GM21447 (cell line): Measurements from ENCODE around the gene PHF2.
"Not testable (repeated sequence)": the region's sequence is repeated elsewhere in the genome, so short reads cannot be mapped to it uniquely, and the experiment has no call there.

ENCODE experiments used
- ATAC-seq: cut with Tn5 transposase; IDR thresholded peaks from one replicate; pipeline ENCODE4 v1.9.1; 2021; ENCODE audit not compliant: unreplicated experiment

PHF2 gene

DNA sequence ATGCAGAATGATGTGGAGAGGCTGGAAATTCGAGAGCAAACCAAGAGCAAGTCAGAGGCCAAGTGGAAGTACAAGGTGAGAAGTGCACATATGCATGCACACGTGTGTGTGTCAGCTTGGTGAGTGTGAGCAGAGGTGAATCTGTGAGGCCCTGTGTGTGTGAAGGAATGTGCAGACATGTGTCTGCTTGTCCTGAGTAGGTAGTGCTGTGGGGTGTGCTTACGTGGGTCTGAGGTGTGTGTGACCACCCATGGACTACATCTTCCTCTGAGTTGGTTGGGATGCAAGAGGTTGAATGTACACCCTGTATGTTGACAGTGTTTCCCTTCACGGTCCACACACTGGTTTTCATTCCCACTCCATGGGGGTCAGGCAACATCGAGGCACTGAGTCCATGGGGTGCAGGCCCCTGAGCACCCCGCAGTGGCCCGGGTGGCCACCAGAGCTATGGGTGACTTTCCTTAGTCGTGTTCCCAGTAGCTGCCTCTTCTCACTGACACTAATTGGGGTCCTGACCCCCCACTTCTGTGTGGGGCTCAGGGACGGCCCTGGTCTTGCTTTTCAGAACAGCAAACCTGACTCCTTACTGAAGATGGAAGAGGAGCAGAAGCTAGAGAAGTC lies 86.7 kb downstream of the PHF2 start:
- ATAC-seq, result no peak

- no peak for ATAC-seq
Measured at GRCh38 chr9:93663877-93664548, 87.6 kb downstream of the PHF2 start.

- ATAC-seq, result no peak
Measured at GRCh38 chr9:93664549-93665120, 88.3 kb downstream of the PHF2 start.

DNA sequence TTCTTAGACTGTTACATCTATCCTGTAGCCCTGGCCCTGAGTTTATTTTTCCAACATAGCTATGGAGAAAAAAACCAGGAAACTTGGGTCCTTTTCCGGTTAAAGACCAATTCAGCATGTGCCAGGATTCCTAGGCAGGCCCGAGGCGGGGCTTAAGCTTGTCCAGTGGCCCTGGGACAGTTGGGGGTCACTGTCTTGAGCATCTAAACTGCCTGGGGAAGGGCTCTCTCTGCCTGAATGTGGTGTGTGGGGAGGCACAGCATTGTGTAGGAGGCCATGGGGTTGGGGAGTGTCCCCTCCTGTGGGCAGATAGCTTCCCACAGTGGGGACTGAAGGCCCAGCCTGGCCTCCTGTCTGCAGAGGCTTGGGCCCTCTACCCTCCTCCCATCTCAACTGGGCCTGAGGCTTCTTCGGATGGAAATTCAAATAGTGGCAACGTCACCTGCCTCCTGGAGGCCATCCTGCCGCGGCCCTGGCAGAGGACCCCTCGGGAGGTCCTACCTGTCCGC lies 88.8 kb downstream of the PHF2 start:
- no peak for ATAC-seq

GRCh38 chr9:93665637-93666438 lies 89.5 kb downstream of the PHF2 start:
- no peak for ATAC-seq

GRCh38 chr9:93666439-93666784 lies 90.0 kb downstream of the PHF2 start:
- ATAC-seq, result not testable (repeated sequence)

- ATAC-seq, result no peak
Measured at GRCh38 chr9:93667006-93667405, 90.6 kb downstream of the PHF2 start.

DNA sequence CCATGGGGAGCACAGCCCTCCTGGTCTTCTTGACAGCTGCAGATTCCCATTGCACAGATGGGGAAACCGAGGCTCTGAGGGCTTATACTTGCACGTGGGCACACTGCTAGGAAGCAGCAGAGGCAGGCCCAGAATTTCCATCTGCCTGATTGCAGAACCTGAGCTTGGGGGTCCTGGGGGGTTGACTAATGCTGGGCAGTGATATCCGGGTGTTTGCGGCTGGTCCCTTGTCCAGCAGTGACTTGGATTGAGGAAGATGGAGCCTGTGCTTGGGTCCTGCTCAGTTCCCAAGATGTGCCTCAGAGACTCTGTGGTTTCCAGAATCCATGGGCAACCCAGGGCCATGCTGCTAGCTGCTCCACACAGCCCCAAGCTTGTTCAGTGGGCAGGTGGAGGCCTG lies 91.2 kb downstream of the PHF2 start:
- no peak for ATAC-seq

DNA sequence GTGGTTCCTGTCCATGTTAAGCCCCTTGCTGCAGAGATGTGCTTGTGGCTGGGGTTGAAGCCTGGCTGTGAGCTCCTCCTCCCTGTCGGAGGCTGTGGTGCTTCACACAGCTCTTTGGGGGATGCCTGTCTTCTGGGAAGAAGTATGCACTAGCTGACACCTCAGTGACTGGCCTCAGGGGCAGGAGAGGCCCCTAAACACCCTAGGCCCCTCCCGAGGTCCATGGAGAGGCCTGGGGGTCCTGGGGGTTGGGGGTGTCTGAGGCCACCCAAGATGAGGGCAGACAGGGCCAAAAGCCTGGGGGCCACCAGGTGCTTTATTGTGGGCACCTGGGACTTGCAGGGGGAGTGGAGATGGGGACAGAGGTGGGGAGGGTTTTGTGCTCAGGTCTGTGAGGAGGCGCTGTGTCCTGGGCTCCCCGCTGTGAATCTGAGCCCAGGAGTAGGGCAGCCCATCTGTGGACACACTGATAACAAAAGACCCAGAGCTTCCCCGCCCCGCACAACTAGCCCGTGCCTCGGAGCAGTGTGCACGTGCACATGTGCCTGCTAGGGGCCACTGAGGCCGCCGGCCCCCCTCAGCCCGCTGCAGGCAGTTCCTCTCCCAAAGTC lies 92.0 kb downstream of the PHF2 start:
- no peak for ATAC-seq

- no peak for ATAC-seq
Measured at GRCh38 chr9:93669116-93669957, 93.0 kb downstream of the PHF2 start.

DNA sequence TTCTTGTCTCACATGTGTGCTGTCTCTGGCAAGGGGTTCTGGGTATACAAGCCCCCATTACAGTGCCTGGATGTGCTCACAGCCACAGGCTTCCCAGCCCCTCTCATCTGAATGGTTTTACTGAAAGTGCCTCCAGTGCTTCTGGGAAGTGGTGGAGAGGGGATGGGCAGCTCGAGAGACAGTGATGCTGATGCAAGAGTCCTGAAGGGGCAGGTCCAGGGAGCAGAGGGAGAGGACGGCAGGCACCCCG lies 93.5 kb downstream of the PHF2 start:
- ATAC-seq, result no peak

DNA sequence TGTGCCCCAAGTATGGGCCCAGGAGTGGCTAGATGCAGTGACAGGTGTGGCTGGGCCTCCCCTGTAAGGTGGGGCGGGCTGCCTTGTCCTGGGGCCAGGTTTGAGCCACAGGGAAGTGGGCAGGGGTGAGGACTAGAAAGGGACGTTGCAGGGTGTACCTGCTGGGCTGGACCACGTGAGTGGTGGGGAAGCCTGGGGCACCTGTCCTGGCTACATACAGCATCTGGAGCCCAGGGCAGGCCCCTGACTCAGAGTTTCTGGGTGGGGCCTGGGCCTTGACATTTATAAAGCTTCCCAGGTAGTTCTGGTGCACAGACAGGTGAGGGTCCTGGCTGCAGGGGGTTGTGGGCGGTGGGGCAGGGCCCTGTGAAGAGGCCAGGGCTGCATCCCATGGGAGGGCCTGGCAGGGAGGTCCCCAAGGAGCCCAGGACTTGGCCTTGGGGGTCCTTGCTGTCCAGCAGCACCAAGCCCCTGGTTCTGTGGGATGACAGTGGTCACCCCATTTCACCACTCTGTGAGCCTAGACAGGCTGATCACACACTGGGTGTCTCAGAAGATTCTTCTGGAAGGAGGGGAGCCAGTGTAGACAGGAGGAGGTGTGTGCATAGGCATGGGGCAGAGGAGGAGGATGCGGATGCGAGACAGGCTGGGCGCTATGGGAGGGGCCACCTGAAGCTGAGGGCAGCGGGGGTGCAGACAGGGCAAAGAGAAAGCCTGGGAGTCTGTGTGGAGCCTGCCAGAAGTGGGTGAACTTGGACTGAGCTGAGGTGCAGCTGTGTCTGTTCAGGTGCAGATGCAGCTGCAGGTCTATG lies 94.0 kb downstream of the PHF2 start:
- ATAC-seq, result no peak

GRCh38 chr9:93671020-93671338 lies 94.6 kb downstream of the PHF2 start:
- no peak for ATAC-seq

DNA sequence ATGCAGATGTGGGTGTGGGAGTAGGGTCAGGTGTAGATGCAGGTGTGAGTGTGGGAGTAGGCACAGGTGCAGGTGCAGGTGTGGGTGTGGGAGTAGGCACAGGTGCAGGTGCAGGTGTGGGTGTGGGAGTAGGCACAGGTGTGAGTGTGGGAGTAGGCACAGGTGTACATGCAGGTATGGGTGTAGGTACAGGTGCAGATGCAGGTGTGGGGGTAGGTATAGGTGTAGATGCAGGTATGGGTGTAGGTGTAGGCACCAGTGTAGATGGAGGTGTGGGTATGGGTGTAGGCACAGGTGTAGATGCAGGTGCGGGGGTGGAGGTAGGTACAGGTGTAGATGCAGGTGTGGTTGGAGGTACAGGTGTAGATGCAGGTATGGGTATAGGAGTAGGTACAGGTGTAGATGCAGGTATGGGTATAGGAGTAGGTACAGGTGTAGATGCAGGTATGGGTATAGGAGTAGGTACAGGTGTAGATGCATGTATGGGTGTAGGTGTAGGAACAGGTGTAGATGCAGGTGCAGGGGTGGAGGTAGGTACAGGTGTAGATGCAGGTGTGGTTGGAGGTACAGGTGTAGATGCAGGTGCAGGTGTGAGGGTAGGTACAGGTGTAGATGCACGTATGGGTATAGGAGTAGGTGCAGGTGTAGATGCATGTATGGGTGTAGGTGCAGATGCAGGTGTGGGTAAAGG lies 96.1 kb downstream of the PHF2 start:
- ATAC-seq, result not testable (repeated sequence)

- ATAC-seq, result no peak
Measured at GRCh38 chr9:93673021-93673838, 96.8 kb downstream of the PHF2 start.

- no peak for ATAC-seq
Measured at GRCh38 chr9:93673839-93674334, 97.5 kb downstream of the PHF2 start.

- no peak for ATAC-seq
Measured at GRCh38 chr9:93674580-93675335, 98.4 kb downstream of the PHF2 start.
